GM21515 (cell line): ENCODE measurements around the gene SLIRP.
"Not testable (repeated sequence)": the region's sequence is repeated elsewhere in the genome, so short reads cannot be mapped to it uniquely, and the experiment has no call there.

ENCODE experiments used
- ATAC-seq: cut with Tn5 transposase; IDR thresholded peaks from one replicate; pipeline ENCODE4 v1.9.1; 2021; ENCODE audit not compliant: unreplicated experiment

Gene SLIRP

DNA sequence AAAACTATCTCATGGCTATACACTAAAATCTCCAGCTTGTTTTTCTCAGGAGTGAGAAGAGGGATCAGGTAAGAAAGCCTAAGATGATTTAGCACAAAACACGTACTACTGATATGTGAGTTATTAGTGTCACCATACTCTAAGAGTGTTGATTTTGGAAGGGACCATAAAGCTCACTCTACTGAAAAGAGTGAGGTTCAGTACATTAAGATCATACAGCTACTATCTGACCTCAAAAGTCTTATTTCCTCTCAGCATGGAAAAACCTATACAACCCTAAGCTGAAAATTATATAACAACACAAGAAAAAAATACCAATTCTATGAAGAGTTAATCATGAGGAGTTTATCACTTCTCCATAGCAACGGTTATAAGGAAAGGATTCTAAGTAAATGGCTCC, 33.5 kb downstream of the SLIRP start:
- ATAC-seq: no peak

DNA sequence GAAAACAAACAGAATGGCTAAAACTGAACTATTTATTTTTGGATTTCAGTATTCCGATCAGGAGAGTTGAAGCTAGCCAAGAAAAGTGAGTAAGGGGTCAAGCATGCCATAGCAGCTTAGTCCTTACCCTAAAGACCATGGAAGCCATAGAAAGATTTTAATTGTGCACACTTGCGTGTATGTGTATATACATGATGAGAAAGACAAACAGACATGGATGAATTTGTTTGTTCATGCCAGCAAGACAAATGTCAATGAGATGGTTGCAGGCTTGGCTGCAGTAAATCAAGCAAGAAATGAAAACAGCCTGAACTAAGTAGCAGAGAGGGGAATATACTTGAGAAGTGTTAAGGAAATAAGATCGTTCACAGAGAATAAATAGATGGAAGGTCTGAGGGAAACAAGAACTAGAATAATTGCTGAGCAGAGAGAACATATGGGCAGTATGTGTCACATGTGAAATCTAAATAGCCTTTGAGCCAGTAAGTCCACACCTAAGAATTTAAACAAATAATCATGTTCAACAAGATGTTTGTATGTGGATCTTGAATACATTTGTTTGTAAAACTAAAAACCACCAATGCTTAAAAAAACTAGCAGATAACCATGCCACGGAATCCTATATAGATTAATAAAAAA, 38.3 kb downstream of the SLIRP start:
- ATAC-seq: no peak

DNA sequence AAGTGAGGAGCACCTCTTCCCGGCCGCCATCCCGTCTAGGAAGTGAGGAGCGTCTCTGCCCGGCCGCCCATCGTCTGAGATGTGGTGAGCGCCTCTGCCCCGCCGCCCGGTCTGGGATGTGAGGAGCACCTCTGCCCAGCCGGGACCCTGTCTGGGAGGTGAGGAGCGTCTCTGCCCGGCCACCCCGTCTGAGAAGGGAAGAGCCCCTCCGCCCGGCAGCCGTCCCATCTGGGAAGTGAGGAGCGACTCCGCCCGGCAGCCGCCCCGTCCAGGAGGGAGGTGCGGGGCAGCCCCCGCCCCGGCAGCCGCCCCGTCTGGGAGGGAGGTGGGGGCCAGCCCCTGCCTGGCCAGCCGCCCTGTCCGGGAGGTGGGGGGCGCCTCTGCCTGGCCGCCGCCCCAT, 39.5 kb downstream of the SLIRP start:
- ATAC-seq: not testable (repeated sequence)

DNA sequence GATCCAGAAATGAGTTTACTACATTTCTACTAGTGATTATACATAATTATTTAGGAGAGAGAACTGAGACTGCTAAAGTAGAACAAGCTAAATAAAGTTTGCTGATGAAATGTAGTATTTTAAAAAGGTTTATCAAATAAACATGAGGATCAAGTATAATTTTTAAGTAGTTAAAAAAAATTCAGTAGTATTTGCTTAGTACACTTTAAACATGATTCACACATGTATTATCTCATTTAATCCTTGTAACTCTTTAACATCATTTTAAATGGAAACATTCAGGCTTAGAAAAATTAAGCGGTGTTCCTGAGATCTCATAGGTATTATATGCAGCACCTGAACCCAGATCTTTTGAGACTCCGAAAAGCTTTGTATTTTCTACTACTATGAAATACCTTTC, 44.4 kb downstream of the SLIRP start:
- ATAC-seq: no peak

DNA sequence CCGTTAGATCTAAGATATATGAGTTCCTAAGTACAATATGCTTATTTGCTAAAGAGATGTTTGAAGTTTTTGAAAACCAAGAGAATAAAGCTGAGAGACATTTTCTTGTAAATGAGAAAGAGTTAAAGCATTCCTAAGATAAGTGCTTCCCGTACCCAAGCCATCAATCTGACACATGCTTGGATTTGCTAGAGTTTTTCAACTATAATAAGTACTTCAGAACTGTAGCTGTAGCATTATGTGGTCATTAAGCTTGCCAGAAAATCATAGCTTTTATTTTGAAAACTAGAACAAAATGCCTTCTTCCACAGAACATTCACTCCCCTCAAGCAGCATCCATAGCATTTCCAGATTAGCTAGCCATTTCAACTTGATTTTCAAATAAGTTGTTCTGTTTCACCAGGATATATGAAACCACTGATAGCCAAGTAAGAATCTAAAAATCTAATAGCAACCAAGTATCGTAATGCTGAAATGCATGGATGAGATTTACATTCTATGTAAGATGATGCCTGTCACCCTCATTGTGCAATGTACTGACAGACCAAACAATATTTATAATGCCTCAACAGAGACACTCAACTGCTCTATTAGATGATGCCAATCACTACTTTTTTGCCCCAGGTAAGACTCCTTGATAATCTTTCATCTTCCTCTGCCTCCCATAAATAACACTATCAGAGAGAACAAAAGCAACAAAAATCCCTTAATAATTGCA, 45.1 kb downstream of the SLIRP start:
- no peak for ATAC-seq

DNA sequence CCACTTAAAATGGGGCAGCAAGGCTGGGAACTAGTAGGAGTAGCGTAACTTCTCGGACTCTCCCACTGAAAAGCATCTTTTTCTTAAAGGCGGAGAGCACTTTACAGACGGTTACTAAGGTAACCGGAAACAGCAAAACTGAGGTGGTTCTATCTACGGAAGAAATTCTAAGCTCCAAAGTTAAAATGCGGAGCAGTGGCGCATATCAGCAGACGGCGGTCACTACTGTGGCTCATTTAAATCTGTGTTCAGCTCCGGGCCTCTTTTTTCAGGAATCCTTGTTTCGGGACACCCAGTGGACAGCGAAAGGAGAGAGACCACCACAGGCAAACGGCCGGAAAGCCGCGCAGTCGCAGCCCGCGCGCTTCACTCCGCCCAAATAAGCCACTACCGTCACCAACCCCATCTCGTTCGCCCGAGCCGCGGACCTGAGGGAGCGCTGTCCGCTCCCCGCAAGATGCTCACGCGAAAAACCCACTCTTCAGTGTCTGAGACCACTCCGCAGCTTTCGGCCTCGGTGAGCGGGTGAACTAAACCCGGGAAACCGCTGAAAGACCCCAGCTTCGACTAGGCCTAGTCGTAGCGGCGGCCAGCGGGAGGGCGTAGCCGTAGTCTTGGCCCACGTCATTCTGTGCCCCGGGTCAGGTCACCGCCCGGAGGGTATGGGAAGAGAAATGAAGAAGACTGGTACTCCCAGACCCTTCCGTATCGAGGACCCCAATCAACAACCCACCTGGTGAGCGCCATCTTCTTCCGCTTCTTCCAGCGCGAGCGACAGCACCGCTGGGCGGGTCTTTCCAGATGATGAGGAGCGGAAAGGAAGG, 52.7 kb downstream of the SLIRP start, which contains the start of gene SNW1:
Gene SNW1 (minus strand): TSS at position 776 of the 824 bp plus-strand sequence. CDS start 29 bp downstream, at position 747.
- ATAC-seq: peak; percentile 94

DNA sequence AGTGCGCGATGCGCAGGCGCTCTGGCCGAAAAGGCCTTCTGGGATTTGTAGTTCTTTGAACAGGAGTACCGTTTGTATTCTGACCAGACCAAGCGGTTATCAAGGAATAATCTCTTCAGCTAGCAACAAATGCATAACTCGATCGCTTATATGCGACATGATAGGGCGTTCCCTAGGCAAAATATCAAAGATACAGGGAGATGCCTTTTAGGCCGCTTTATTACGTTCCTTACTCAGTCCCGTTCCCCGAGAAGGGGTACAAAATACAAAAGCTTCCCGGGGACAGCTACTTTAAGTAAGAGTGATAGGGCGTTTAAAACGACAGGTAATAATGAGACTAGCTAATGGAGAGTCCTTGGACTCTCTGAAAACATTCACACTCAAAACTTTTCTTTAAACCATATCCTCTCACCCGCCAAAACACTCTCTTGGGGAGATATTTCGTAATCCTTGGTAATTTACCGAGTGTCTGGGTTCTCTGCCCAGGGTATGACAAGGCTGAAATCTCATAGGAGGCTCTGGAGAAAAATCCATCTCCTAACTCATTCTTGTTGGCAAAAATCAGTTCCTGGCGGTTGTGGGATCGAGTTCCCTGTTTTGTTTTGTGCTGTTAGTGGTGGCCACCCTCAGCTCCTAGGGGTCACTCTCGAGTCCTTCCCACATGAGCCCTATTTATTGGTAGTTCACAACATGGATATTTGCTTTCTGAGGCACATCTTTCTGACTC, 53.5 kb downstream of the SLIRP start:
- ATAC-seq: peak; percentile 37

DNA sequence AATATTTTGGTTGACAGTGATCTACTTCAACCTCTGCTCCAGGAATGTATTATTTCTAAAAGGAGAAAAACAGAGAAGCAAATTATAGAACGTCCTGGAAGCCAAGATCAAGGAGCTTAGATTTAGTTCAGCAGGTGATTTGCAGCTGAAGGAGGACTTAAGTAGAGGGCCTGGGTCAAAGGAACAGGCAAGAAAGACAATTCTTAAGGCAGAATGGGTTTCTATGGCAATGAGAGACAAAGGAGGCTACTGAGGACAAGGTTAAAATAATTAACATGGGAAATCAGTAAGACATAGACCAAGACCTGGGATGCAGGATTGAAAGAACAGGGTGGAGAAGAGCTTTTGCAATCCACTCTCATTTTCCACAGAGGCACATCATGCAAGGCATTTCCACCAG, 55.4 kb downstream of the SLIRP start:
- no peak for ATAC-seq

DNA sequence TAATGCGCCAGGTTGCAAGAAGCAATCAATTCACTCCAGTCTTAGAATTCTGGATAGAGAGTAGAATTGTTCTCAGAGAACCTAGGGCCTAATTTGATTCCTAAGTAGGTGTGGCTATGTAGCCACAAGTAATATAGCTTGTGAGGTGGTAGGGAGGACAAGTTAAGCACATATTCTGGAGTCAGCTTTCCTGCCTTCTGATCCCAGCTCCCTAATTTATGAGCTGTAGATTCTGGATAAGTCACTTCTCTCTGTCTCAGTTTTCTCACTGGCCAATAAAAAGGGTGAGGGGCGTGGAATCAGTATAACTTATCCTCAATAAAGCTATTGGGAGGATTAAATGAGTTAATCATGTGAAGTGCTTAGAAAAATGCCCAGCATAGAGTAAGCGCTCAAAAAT, 56.1 kb downstream of the SLIRP start:
- no peak for ATAC-seq
